GM03348 (cell line): ENCODE measurements around the gene SCP2.
"Not testable (repeated sequence)": the region's sequence is repeated elsewhere in the genome, so short reads cannot be mapped to it uniquely, and the experiment has no call there.

Experiments
- DNase-seq: peaks from one replicate; pipeline ENCODE4 v3.0.0; 2012; ENCODE audit warnings: low spot score

Gene SCP2

DNA sequence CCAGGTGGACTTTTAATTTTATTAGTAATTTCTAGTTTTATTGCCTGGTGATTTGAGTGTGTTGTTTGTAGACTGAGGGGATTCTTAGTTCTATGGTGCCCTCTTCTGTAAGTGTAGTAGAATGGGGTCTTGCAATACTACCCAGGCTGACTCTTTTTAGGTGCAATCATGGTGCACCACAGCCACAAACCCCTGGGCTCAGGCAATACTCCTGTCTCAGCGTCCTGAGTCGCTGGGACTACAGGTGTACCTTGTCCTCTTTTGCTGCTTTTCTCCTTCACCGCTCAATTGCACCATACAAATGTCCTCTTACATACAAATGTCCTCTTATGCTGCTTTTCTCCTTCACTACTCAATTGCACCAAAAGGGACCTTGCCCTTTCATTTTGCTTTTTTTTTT, 43.1 kb downstream of the SCP2 start:
- DNase-seq: no peak

DNA sequence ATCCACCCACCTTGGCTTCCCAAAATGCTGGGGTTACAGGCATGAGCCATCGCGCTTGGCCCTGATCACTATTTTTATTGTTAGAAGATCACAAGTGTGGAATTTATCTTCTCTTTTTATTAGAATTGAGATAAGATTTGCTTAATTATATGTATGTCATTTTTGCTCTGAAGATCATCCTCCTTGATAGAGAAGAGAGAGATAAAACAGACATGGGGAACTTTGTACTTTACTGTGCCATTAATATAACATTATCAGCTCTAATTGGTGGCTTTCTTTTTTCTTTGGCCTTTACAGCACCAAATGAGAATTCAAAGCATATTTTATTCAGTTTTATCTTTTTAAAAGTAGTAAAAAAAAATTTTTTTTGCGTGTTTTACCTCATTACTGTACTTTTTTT, 46.8 kb downstream of the SCP2 start:
- DNase-seq: no peak

DNA sequence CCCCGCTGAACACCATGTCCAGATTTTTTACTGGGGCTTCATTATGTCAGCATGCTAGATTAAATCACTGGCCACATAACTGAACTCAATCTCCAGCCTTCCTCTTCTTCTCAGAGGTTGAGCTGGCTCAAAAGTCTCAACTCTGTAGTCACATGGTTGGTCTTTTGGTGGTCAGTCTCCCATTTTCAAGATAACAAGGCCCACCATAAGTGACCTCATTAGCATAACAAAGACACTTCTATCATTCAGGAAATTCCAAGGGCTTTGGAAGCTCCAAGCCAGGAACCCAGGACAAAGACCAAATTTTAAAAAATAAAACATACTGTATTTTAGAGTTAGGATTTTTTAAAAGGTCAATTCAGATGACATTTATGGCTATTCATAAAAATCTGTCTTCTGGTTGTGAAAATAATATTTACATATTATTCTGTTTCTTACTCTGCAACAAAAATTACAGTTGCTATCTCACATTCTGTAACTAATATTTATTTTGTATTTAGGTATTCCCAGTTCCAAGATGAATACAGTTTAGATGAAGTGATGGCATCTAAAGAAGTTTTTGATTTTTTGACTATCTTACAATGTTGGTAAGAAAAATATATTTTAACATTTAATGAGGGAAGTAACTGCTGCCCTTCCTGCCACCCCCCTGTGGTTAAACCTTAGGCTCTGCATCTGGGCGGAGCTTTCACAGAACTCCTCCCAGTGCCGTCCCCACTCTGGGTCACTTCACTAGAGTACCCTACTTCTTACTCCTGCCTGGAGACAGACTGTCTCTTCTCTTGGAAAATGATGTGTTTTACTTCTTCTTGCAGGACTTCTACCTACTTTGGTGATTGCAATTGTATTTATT, 49.3 kb downstream of the SCP2 start:
- no peak for DNase-seq

- DNase-seq: peak; percentile 21
Observed at GRCh38 chr1:52978045-52978444, 51.0 kb downstream of the SCP2 start.

DNA sequence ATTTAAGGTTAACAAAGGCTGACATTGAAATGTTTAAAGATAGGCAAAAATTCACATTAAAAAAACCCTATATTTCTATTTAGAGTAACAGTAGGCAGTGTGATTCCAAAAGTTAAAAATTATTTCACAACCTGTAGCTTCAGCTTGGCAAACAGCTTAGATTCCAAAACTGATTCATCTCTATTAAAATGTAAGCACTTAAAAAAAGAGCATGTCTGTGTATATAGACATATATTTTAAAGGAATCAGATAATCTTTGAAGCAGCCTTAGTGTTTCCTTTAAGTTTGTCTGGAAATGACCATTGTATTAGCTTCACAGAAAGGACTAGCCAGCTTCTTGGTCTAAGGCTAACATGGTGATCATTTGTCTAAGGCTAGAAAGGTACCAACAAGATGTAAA, 65.7 kb downstream of the SCP2 start:
- not testable (repeated sequence) for DNase-seq

DNA sequence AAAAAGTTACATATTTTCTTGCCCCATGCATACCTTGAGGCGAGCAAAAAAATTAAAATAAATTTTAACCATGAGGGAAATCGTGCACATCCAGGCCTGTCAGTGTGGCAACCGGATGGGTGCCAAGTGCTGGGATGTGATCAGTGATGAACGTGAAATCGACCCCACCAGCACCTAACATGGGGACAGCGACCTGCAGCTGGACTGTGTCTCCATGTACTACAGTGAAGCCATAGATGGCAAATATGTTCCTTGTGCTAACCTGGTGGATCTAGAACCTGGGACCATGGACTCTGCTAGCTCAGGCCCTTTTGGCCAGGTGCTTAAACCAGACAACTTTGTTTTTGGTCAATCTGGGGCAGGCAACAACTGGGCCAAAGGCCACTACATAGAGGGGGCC, 67.6 kb downstream of the SCP2 start:
- no peak for DNase-seq

- DNase-seq: no peak
Observed at GRCh38 chr1:52996653-52997052, 69.6 kb downstream of the SCP2 start.

DNA sequence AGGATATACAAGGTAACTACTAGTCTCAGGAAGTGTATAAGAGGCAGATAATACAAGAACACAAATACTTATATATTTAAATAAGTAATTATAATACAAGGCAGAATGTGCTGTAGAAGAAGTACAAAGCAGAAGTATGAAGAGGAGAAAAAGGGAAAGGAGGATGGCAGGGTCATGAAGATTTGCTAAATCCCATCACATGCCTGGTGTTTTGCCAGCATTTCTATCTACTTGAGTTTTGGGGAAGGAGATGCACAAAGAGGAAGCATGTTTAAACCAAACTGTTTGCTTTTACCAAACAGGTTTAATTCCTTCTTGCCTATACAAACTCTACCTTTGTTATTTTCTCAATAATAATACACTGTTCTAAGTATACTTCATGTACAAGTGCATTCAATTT, 74.1 kb downstream of the SCP2 start:
- no peak for DNase-seq

DNA sequence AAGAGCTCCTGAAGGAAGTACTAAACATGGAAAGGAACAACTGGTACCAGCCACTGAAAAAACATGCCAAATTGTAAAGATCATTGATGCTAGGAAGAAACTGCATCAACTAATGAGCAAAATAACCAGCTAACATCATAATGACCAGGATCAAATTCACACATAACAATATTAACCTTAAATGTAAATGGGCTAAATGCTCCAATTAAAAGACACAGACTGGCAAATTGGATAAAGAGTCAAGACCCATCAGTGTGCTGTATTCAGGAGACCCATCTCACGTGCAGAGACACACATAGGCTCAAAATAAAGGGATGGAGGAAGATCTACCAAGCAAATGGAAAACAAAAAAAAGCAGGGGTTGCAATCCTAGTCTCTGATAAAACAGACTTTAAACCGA, 79.5 kb downstream of the SCP2 start:
- not testable (repeated sequence) for DNase-seq

DNA sequence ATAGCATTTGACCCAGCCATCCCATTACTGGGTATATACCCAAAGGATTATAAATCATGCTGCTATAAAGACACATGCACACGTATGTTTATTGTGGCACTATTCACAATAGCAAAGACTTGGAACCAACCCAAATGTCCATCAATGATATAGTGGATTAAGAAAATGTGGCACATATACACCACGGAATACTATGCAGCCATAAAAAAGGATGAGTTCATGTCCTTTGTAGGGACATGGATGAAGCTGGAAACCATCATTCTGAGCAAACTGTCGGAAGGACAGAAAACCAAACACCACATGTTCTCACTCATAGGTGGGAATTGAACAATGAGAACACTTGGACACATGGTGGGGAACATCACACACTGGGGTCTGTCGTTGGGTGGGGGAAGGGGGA, 83.2 kb downstream of the SCP2 start:
- not testable (repeated sequence) for DNase-seq

- no peak for DNase-seq
Observed at GRCh38 chr1:53011175-53011574, 84.1 kb downstream of the SCP2 start.

- peak; percentile 87 for DNase-seq
Observed at GRCh38 chr1:53014791-53015507, 87.9 kb downstream of the SCP2 start.

DNA sequence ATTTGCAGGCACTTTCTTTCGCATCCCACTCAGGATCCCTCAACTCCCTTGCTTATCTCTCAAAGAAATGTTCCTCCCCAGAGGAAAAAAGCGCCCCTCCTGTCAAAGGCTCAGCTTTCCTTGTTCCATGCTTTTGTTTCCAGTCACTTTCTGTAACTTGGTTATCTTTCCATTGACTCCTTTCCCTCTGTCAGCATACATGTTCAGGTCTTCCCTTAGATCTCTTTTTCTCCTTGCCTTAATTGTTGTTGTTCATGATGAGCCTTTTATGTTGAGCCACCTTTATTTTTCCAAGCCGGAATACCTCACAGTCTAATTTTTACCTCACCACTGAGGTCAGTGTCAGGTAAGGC, 88.4 kb downstream of the SCP2 start:
- no peak for DNase-seq

DNA sequence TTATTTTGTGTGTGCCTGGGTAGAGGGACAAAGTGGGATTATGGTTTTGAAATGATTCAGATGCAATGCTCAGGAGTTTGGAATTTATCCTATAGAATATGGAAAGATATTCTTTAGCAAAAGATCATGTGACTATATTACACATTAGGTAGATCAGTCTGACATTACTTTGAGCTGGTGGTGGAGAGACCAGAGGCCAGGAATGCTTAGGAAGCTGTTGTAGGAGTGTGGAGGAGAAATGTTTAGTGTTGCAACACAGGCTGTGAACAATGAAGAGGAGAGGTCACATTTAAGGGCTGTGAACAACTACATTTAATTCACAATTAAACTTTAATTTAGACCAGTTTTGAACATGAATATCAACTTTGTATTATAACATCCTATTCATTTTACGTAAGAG, 89.6 kb downstream of the SCP2 start:
- peak; percentile 29 for DNase-seq

- no peak for DNase-seq
Observed at GRCh38 chr1:53020588-53020987, 93.5 kb downstream of the SCP2 start.

GRCh38 chr1:53022179-53022578, 95.1 kb downstream of the SCP2 start:
- DNase-seq: no peak

DNA sequence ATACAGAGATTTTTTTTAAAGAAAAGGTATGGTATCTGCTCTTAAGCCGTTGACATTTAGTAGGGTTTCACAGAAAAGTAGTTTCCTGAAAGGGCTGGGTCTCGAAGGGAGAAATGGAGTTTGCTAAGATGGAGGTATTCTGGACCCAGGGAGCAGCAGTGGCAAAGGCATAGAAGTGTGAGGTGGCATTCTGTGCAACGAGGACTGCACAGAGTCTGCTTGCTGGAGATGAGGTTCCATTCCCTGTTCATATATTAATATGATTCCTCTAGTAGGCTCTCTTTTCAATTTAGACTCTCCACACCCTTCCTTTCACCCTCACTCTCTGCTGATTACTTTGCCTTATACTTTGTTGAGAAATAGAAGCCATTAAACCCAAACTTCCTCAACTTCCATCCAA, 96.5 kb downstream of the SCP2 start:
- DNase-seq: no peak

GRCh38 chr1:53024117-53024516, 97.0 kb downstream of the SCP2 start:
- no peak for DNase-seq

GRCh38 chr1:53025034-53025768, 98.1 kb downstream of the SCP2 start:
- DNase-seq: peak; percentile 76

GRCh38 chr1:53025769-53026112, 98.7 kb downstream of the SCP2 start:
- DNase-seq: no peak

DNA sequence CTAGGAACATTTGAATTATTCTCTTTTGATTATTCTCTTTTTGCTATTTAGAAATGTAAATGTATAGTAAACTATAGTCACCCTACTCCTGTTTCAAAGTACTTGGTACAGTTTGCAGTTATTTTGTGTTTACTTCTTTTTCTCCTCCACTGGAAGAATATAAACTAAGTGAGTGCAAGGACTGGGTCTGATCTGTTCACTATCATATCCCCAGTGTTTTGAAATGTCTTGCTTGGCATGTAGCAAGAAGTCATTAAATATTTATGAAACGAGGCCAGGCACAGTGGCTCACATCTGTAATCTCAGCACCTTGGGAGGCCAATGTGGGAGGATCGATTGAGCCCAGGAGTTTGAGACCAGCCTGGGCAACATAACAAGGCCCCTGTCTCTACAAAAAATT, 99.2 kb downstream of the SCP2 start:
- no peak for DNase-seq

- DNase-seq: no peak
Observed at GRCh38 chr1:53031732-53032131, 104.7 kb downstream of the SCP2 start.

DNA sequence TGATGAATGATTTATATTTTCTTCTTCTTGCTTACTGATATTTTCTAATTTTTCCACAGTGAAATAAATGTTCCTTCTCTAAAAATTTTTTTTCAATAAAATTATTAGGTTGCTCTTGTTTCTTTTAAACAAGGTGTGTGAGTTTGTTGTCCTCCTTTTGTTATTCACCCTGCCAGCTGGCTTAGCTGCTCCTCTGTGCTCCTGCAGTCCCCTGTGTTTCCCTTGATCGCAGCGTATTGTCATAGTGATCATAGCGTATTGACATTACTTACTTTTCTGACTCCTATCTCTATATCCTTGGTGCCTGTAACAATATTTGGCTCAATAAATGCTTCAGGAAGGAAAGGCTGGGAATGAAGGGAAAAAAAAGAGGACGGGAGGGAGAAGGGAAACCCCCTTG, 110.1 kb downstream of the SCP2 start:
- no peak for DNase-seq
